NCI-H1694 (cell line): Measurements from ENCODE around the gene SPTB.
A peak's percentile ranks its signal among the peaks of the same experiment; 100 is the strongest.
"Not testable (repeated sequence)": the region's sequence is repeated elsewhere in the genome, so short reads cannot be mapped to it uniquely, and the experiment has no call there.

Experiments
- DNase-seq: peaks from one replicate; lab custom pipeline; 2025; lab: John Stamatoyannopoulos, UW

SPTB gene

DNA sequence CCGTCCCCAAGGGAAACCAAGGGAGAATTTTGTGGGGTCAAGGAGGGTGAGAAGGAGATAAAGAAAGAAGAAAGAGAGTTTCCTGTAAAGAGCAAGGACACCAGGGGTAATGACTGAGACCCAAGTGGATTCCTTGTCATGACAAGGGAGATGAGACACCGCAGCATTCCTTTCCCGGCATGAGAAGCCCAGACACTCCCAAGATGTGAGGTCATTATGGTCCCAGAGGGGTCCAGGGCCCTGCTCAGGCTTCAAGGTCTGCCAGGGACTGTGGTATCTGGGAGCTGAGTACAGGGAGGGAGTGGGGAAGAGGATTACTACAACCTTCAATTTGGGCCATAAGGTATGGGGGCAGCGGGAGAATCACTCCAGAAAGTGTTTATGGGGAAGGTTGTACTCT is 58.1 kb downstream of the SPTB start:
- no peak for DNase-seq

DNA sequence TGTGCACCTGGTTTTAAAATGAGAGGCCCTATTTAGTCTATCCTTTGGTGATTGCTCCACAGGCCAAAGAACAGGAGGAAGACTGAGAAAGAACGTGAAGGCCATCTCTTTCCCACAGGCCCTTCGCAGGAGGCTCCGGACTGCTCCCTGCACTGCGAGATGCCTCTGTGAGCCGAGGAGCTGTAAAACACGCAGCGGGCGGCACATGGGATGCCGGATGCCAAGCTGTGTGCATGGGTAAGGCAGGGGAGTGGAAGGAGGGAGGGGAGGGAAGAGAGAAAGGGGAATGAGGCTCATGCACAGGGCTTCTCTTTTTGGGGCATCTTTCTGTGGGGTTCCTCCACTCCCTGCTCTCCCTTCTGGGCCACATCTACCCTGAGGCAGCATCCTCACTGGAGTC is 61.6 kb downstream of the SPTB start:
- no peak for DNase-seq

GRCh38 chr14:64817631-64818030 is 62.1 kb downstream of the SPTB start:
- no peak for DNase-seq

- no peak for DNase-seq
Measured at GRCh38 chr14:64816221-64816783, 63.4 kb downstream of the SPTB start.

DNA sequence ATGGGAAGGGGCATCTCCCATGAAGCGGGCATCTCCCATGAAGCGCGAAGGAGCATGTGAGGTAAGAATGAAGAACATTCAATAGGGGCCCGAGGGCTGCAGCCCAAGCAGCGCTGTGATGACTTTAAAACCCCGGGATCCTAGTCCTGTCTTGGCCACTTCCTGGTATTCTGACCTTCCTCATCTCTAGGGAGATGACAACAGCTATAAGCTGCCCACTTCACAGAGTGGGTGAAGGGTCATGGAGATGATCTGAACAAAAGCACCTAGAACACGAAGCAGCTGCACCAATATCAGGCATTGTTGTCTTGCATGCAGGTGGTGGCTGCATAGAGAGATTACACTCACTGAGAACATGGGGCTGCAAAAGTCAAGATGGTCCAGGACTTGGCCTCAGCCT is 64.5 kb downstream of the SPTB start:
- DNase-seq, result no peak

DNA sequence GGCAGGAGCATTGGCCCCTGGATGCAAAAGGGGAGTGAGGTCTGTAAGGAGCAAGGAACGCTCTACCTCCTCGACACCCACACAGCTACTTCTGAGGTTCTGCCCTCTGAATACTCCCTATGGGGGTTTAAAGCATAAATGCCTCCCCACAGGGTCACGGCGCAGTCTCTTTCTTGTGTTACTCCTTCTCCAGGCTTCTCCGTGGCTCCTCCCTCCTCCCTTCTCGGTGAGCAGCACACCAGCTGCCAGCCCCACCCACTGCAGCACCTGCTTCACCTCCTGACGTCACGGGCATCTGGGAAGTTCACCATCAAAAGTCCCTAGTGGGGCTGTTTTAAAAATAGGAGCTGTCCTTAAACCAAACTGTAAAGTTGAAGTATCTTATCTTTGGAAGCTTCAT is 67.3 kb downstream of the SPTB start:
- no peak for DNase-seq

GRCh38 chr14:64811676-64812075 is 68.0 kb downstream of the SPTB start:
- DNase-seq, result no peak

DNA sequence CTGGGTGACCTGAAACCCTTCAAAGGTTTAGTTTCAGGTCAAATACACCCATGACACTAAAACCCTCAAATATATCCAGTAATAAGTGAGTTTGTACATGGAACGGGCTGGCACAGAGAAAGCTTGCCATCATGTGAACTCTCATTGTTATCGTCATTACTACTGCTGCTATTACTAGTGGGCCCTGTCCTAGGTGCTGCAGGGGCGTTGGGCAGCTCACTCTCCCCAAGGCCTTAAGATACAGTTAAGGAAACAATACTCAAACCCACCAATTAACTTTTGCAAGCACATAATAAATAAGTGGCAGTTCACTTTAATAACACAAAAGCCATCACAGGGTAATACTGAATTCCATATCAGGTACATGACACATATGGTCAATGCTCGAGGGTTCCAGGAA is 71.3 kb downstream of the SPTB start:
- no peak for DNase-seq

DNA sequence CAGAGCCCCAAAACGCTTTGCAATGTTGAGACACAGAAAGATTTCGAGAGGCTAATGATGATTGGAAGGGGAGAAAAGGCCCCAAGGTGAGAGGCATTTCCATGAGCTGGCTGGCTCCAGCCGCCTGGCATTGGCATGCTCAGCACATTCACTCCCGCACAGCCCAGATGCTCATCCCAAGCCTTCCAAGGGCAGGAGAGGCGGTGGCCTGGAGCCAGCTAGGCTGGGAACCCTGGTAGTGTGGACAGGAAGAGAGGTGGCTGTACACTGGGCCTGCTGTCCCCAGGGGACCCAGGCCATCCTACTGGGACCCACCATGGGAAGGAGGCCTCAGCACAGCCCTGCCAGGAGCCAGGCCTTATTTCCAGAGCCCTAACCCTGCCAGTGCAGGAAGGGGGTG is 72.2 kb downstream of the SPTB start:
- DNase-seq, result peak; percentile 20

GRCh38 chr14:64806862-64807495 is 72.7 kb downstream of the SPTB start:
- no peak for DNase-seq

DNA sequence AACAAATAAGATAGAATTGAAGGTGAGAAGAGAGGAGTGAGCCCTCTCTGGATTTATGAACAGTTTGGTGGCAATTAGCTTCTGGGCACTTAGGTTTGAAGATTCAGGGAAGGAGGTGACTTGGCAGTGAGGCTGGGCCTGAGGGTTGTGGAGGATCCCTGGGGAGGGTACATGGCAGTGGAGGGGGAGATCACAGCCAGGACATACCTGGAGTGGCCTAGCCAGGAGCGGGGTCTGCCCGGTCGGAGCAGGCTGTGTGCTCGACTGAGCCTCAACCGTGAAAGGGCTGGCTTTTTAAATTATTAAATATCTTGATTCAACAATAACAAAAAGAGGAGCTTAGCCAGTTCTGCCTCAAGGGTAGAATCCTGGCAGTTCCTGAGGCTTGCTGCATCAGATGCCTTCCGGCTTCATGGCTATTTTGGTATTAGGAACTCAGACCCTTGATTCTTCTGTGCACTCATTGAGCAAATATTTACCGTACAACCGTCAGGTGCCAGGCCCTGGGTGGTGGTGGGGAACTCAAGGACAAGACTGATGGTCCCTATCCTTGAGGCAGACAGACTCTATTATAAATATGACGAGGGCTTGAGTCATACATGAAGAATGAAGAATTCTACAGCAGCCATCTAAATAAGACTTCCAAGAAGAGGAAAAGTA is 73.4 kb downstream of the SPTB start:
- DNase-seq, result no peak

GRCh38 chr14:64805646-64806045 is 74.1 kb downstream of the SPTB start:
- DNase-seq, result not testable (repeated sequence)

DNA sequence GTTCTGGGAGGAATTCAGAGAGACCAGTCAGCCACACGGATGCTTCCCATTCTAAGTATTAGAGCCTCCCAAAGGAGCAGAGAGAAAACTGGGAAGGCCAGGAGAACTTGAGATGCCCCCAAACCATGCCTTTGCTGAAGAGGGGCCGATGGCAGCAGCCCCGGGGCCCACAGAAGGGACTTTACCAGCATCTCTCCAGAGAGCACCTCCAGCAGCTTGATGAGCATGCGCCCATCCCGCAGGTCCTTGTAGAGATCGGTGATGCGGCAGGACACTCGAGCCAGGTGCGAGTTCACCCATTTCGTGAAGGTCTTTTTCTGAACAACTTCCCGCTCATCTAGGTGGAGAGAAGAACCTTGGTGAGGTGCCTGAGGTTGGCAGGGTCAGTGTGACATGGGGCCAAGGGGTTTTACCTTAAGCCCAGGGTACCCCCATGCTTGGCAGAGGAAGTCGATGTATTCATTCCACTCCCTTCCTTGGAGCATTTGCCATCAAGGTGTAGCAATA is 74.9 kb downstream of the SPTB start:
- no peak for DNase-seq

GRCh38 chr14:64801800-64802199 is 77.9 kb downstream of the SPTB start:
- DNase-seq, result no peak

- no peak for DNase-seq
Measured at GRCh38 chr14:64801046-64801445, 78.7 kb downstream of the SPTB start.

- peak; percentile 40 for DNase-seq
Measured at GRCh38 chr14:64800000-64800399, 79.7 kb downstream of the SPTB start.

- no peak for DNase-seq
Measured at GRCh38 chr14:64799555-64799954, 80.2 kb downstream of the SPTB start.

DNA sequence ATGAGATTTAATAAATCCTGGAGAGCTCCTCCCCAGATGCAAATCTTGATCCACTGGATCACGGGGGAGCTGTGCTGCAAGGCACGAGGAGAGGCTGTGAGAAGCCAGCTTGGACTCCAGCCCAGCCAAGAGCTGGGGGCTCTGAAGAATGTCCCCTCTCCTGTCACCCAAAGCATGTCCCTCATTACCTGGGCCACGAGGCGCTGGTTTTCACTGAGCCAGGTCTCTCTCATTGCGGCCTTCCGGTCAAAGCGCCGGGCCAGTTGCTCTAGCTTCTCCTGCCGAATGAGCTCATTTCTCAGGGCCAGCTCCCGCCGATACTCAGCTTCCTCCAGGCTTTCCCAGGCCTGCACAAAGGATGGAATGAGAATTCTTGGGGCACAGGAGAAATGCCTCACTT is 83.3 kb downstream of the SPTB start:
- DNase-seq, result no peak

DNA sequence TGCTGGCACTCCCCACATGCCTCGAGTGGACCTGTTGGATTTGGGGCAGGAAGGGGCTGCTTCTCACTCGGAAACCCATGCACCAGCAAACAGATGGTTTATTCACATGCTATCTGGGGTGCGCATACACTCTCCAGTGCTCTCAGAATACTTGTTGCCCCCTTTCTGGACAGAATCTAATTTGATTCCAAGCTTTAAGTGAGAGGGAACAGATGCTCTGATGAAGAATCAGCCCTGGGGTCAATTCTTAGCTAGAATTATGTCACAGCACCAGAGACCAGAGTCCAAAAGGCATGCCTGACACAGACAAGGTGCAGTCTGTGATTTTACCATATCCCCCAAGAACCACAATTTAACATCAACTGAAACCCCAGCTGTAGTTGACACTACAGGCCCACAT is 83.8 kb downstream of the SPTB start:
- DNase-seq, result no peak

GRCh38 chr14:64795211-64795610 is 84.5 kb downstream of the SPTB start:
- DNase-seq, result no peak

- no peak for DNase-seq
Measured at GRCh38 chr14:64792871-64793560, 86.7 kb downstream of the SPTB start.

DNA sequence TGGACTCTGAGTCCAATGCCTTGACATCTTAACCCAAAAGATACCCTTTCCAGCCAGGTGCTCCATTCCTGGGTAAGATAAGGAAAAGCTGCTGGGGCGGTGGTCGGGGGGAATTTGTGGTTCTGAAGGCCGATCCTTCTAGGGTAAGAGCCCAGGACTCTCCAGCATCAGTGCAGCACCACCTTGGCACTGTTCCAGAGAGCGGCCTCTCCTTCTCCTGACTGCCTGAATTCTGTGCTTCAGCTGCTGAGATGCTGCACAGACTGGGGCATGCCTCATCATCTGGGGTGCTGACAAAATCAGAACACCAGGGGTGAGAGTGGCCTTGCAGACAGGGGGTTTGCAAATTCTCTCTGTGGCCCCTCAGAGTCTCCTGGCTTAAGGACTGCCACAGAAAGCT is 87.5 kb downstream of the SPTB start:
- DNase-seq, result no peak

GRCh38 chr14:64790478-64790877 is 89.2 kb downstream of the SPTB start:
- no peak for DNase-seq
